ENCODE data around the gene LRP1-AS. TPM values are rescaled to one million over a fixed set of nuclear protein-coding genes. Genes with fewer than 3 reads are reported as not detected.

LRP1-AS gene
- total RNA-seq, 1 donor from 2014 or later, result 0.46 TPM

DNA sequence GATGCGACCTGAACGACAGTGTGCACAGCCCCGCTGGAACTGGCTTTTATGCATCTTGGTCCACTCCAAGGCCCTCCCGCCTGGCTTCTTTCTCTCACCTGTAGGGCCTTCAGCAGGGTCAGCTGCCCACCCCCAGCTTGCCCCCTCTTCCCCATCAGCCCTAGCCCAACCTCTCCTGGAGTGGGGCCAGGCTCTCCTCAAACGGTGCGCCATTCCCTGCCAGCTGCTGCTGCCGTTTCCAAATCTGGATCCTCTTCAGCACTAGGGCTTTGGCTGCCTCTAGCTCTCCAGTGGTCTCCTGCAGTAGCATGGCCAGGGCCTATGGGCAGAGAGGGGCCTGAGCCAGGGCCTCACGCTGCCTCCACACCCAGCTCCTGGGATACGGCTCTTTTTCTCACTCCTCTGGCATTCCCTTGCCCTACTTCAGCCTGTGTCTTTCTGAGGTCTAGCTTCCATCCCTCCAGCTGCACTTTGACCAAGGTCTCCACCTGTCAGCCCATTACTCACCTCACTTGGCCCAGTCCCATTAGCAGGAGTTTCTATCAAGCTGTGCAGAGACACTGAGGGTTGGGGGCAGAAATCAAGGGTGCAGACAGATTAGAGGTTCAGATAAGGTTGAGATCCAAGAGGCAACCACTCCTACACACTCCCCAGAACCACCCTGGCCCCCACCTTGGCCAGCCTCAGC lies 41.3 kb downstream of the LRP1-AS start:
- peaks cover 11% of the 10 kb centered on the region for H3K27me3 Mint-ChIP-seq (ENCODE audit: unreplicated experiment)
- H3K4me3 Mint-ChIP-seq (ENCODE audit: unreplicated experiment), result peak overlapping the region; percentile 65
- H3K4me1 Mint-ChIP-seq (ENCODE audit: unreplicated experiment), result peaks cover 23% of the 10 kb centered on the region
- no peak overlapping the region for H3K27ac Mint-ChIP-seq (ENCODE audit: unreplicated experiment)
- TF ChIP-seq, protein P1, sequence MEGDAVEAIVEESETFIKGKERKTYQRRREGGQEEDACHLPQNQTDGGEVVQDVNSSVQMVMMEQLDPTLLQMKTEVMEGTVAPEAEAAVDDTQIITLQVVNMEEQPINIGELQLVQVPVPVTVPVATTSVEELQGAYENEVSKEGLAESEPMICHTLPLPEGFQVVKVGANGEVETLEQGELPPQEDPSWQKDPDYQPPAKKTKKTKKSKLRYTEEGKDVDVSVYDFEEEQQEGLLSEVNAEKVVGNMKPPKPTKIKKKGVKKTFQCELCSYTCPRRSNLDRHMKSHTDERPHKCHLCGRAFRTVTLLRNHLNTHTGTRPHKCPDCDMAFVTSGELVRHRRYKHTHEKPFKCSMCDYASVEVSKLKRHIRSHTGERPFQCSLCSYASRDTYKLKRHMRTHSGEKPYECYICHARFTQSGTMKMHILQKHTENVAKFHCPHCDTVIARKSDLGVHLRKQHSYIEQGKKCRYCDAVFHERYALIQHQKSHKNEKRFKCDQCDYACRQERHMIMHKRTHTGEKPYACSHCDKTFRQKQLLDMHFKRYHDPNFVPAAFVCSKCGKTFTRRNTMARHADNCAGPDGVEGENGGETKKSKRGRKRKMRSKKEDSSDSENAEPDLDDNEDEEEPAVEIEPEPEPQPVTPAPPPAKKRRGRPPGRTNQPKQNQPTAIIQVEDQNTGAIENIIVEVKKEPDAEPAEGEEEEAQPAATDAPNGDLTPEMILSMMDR (IDR thresholded peaks at IDR 0.05; ENCODE audit: unreplicated experiment), result no peak
- no peaks in the 10 kb centered on the region for H3K9me3 Mint-ChIP-seq (ENCODE audit: unreplicated experiment)
- no peak for DNase-seq (ENCODE audit: low spot score)
- H3K36me3 Mint-ChIP-seq (ENCODE audit: low read depth, unreplicated experiment), result peaks cover 32% of the 10 kb centered on the region

DNA sequence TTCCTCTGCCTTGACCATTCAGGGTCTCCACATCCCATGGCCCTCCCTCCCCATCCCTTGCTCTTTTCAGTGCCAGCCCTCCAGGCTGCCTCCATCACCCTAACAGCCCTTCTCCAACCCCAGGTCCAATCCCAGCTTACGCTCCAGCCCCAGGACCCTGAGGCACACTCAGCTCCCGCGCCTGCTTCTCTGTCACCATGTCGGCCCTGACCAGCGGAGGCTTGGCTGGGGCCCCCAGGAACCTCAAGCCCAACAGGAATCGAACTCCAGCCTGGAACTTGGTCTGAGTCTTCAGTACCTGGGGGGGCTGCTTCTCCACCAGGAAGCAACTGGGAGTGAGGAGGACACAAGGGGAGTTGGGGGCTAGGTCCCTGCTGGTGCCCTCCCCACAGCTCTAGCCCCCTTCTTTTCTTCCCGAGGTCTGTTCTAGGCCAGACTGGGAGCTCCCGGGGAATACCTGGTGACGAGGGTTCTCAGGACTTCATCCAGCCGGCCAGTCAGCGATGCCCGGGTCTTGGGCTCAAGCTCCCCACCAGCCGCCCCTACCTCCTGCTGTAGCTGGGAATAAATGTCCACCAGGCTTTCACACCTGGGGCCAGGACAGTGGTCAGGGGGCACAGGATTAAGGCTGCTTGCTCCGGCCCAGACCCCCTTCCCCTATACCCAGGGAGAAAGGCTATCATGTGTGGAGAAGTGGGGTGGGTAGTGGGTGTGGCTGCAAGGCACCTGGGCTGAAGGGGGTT lies 42.2 kb downstream of the LRP1-AS start:
- Mint-ChIP-seq H3K4me1 (ENCODE audit: unreplicated experiment) (peaks cover 19% of the 10 kb centered on the region), H3K36me3 (ENCODE audit: low read depth, unreplicated experiment) (peaks cover 34% of the 10 kb centered on the region), H3K27ac (ENCODE audit: unreplicated experiment) (no peak overlapping the region), H3K9me3 (ENCODE audit: unreplicated experiment) (no peaks in the 10 kb centered on the region), H3K27me3 (ENCODE audit: unreplicated experiment) (peaks cover 11% of the 10 kb centered on the region), H3K4me3 (ENCODE audit: unreplicated experiment) (no peak overlapping the region)
- no peak for DNase-seq (ENCODE audit: low spot score)
- TF ChIP-seq, protein P1 (IDR thresholded peaks at IDR 0.05; ENCODE audit: unreplicated experiment), result no peak

DNA sequence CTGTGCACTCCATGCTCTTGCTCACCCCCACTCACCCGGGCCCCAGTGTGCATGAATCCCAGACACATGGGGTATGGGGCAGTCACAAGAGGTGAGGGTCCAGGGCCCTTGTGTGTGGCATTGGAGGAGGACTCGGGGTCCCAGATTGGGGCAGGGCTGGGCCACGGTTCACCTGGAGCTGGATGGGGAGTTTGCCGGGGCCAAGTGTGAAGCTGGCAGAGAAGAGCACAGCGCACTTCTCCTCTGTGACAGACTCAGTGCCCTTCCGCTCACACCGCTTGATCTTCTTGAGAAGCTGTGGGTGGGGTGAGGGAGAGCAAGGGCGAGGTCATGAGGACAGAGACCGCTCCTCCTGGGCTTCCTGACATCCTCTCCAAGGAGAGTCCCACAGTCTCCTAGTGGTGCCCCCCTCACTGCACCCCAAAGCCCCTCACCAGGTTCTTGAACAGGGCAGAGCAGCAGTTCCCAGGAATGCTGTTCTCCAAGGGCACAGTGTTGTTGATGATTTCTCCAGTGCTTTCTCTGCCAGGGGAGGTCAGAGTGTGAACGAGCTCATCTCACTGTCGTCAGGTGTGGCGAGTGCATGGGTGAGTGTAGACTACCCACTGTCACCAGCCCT lies 43.0 kb downstream of the LRP1-AS start:
- peaks cover 7% of the 10 kb centered on the region for H3K27me3 Mint-ChIP-seq (ENCODE audit: unreplicated experiment)
- peaks cover 18% of the 10 kb centered on the region for H3K4me1 Mint-ChIP-seq (ENCODE audit: unreplicated experiment)
- peaks cover 41% of the 10 kb centered on the region for H3K36me3 Mint-ChIP-seq (ENCODE audit: low read depth, unreplicated experiment)
- TF ChIP-seq, protein P1 (IDR thresholded peaks at IDR 0.05; ENCODE audit: unreplicated experiment), result no peak
- H3K9me3 Mint-ChIP-seq (ENCODE audit: unreplicated experiment), result no peaks in the 10 kb centered on the region
- no peak for DNase-seq (ENCODE audit: low spot score)
- peak overlapping the region; percentile 42 for H3K4me3 Mint-ChIP-seq (ENCODE audit: unreplicated experiment)
- H3K27ac Mint-ChIP-seq (ENCODE audit: unreplicated experiment), result peak overlapping the region; percentile 30

DNA sequence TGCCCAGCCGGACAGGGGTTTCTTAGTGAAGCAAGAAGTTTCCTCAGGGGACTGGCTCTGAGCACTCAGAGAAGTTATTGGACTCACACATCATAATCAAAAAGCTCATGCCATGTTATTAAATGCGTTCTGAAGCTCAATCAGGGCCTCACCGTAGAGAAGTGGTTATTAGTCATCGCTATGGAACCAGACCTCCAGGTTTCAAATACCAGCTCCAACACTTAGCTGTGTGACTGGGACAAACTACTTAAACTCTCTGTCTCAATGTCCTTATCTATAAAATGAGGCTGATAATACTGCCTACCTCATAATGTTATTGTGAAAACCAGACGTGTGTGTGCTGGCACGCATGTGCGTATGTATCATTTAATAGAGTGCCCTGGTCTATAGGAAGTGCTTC lies 43.6 kb downstream of the LRP1-AS start:
- H3K36me3 Mint-ChIP-seq (ENCODE audit: low read depth, unreplicated experiment), result peaks cover 46% of the 10 kb centered on the region
- H3K4me1 Mint-ChIP-seq (ENCODE audit: unreplicated experiment), result peaks cover 19% of the 10 kb centered on the region
- peak overlapping the region; percentile 30 for H3K27ac Mint-ChIP-seq (ENCODE audit: unreplicated experiment)
- no peak overlapping the region for H3K4me3 Mint-ChIP-seq (ENCODE audit: unreplicated experiment)
- TF ChIP-seq, protein P1 (IDR thresholded peaks at IDR 0.05; ENCODE audit: unreplicated experiment), result no peak
- DNase-seq (ENCODE audit: low spot score), result no peak
- H3K27me3 Mint-ChIP-seq (ENCODE audit: unreplicated experiment), result peaks cover 7% of the 10 kb centered on the region
- no peaks in the 10 kb centered on the region for H3K9me3 Mint-ChIP-seq (ENCODE audit: unreplicated experiment)

All from endothelial cell (in vitro differentiated cells).